A549 (cell line): ENCODE data around the gene PTPN22.

ENCODE experiments used
- CEBPB ChIP-seq, 2 experiments: fragments of >200 bp in 1 of 2; sonication (Bioruptor Twin) in 1 of 2; formaldehyde crosslinking in 1 of 2; IDR thresholded peaks; 2 replicates each; pipeline ENCODE4 v1.6.1; 2012 to 2016
- CHD2 ChIP-seq: fragments of 150-350 bp; IDR thresholded peaks from 2 replicates; pipeline ENCODE4 v1.6.1; 2014; ENCODE audit warnings: low read length; ENCODE audit not compliant: partially characterized antibody
- CTCF ChIP-seq: fragments of >200 bp; sonication (Bioruptor Twin); formaldehyde crosslinking; IDR thresholded peaks from 3 replicates; pipeline ENCODE4 v1.5.1; 2016
- E2F6 ChIP-seq: IDR thresholded peaks from 2 replicates; pipeline ENCODE4 v1.6.1; 2012; ENCODE audit warnings: low read depth, borderline replicate concordance
- EHMT2 ChIP-seq: fragments of 200-600 bp; sonication (generic); IDR thresholded peaks from 2 replicates; pipeline ENCODE4 v1.6.1; 2016; ENCODE audit warnings: antibody characterized with exemption, low read depth, mild to moderate bottlenecking, moderate library complexity
- HDAC2 ChIP-seq: fragments of 200-600 bp; sonication (generic); IDR thresholded peaks from 2 replicates; pipeline ENCODE4 v1.6.1; 2016
- JUNB ChIP-seq: fragments of >200 bp; sonication (Bioruptor Twin); formaldehyde crosslinking; IDR thresholded peaks from 2 replicates; pipeline ENCODE4 v1.6.1; 2016
- MAX ChIP-seq: IDR thresholded peaks from 2 replicates; pipeline ENCODE4 v1.6.1; 2012
- POLR2A ChIP-seq: IDR thresholded peaks from 2 replicates; pipeline ENCODE4 v1.6.1; 2012; ENCODE audit warnings: mild to moderate bottlenecking, low read length
- RCOR1 ChIP-seq: fragments of 150-350 bp; IDR thresholded peaks from 2 replicates; pipeline ENCODE4 v1.6.1; 2014; ENCODE audit warnings: antibody characterized with exemption, low read length, low read depth
- RFX5 ChIP-seq: fragments of 450-650 bp; IDR thresholded peaks from 2 replicates; pipeline ENCODE4 v1.7.1; 2014; ENCODE audit warnings: antibody characterized with exemption, mild to moderate bottlenecking, moderate library complexity

- no peak for TF ChIP-seq CEBPB (IDR thresholded peaks at IDR 0.05)
- TF ChIP-seq RCOR1 = no peak
- TF ChIP-seq CTCF = no peak
- no peak for TF ChIP-seq POLR2A
- no peak for TF ChIP-seq CHD2
- no peak for TF ChIP-seq HDAC2
- TF ChIP-seq EHMT2 = no peak
- no peak for TF ChIP-seq E2F6
- TF ChIP-seq MAX = no peak
- TF ChIP-seq JUNB = no peak
- no peak for TF ChIP-seq RFX5
Measured at GRCh38 chr1:113904293-113904673, 32.8 kb upstream of the PTPN22 start.
